Bronchial epithelial cell (primary cell): ENCODE measurements around the gene KLHL6. TPM values are rescaled to one million over a fixed set of nuclear protein-coding genes. Genes with fewer than 3 reads are reported as not detected.
"Not testable (repeated sequence)": the region's sequence is repeated elsewhere in the genome, so short reads cannot be mapped to it uniquely, and the experiment has no call there.

Experiments
- DNase-seq: peaks from one replicate; pipeline ENCODE4 v3.0.0-alpha.2; 2010; ENCODE audit warnings: low read depth
- FAIRE-seq: peaks from 2 replicates; lab custom pipeline; 2011; peaks lifted over from hg19 to GRCh38; lab: Jason Lieb, UNC
- H3K27me3 ChIP-seq: 2 replicates; pipeline ENCODE4 v1.5.1; 2011; ENCODE audit warnings: low read length; ENCODE audit not compliant: control insufficient read depth, insufficient read depth
- H3K36me3 ChIP-seq: 2 replicates; pipeline ENCODE4 v1.5.1; 2011; ENCODE audit warnings: low read length; ENCODE audit not compliant: control insufficient read depth, insufficient read depth
- H3K4me3 ChIP-seq: 2 replicates; pipeline ENCODE4 v1.5.1; 2011; ENCODE audit warnings: mild to moderate bottlenecking, low read depth, low read length, control low read depth
- CTCF ChIP-seq: IDR thresholded peaks from 2 replicates; pipeline ENCODE4 v1.5.1; 2011; ENCODE audit warnings: mild to moderate bottlenecking, moderate library complexity, low read length, control low read depth, inconsistent platforms; ENCODE audit not compliant: insufficient read depth, severe bottlenecking
- total RNA-seq: library from RNA; depleted of rRNA; stranded (reverse); fragments of >200 nt; gene quantifications from 2 replicates; pipeline ENCODE4 v1.2.1, GENCODE V29; 2014

The KLHL6 gene
- total RNA-seq, 1 donor from 2014 or later: under 0.01 TPM

- Histone ChIP-seq H3K4me3 (no peak overlapping the region), H3K36me3 (no peaks in the 10 kb centered on the region), H3K27me3 (no peaks in the 10 kb centered on the region)
- DNase-seq: no peak
- no peak for FAIRE-seq
- no peak for TF ChIP-seq CTCF
Observed at GRCh38 chr3:183529185-183529584, 26.3 kb downstream of the KLHL6 start.

- H3K4me3 ChIP-seq, DNase-seq, H3K27me3 ChIP-seq, H3K36me3 ChIP-seq, FAIRE-seq: not testable (repeated sequence)
Observed at GRCh38 chr3:183528758-183529157, 26.7 kb downstream of the KLHL6 start.

- no peak overlapping the region for H3K4me3 ChIP-seq
- no peaks in the 10 kb centered on the region for H3K36me3 ChIP-seq
- no peaks in the 10 kb centered on the region for H3K27me3 ChIP-seq
- no peak for DNase-seq
- TF ChIP-seq CTCF: no peak
- FAIRE-seq: no peak
Observed at GRCh38 chr3:183527428-183528379, 27.8 kb downstream of the KLHL6 start.

GRCh38 chr3:183526838-183527427, 28.6 kb downstream of the KLHL6 start:
- no peaks in the 10 kb centered on the region for H3K27me3 ChIP-seq
- DNase-seq: no peak
- H3K36me3 ChIP-seq: no peaks in the 10 kb centered on the region
- TF ChIP-seq CTCF: no peak
- no peak overlapping the region for H3K4me3 ChIP-seq
- FAIRE-seq: no peak

- H3K4me3 ChIP-seq: no peak overlapping the region
- H3K27me3 ChIP-seq: no peaks in the 10 kb centered on the region
- TF ChIP-seq CTCF: no peak
- FAIRE-seq (no peak), DNase-seq (no peak)
- H3K36me3 ChIP-seq: no peaks in the 10 kb centered on the region
Observed at GRCh38 chr3:183524476-183524875, 31.0 kb downstream of the KLHL6 start.

- FAIRE-seq, H3K36me3 ChIP-seq, H3K4me3 ChIP-seq, H3K27me3 ChIP-seq: not testable (repeated sequence)
- peak; percentile 22 for DNase-seq
Observed at GRCh38 chr3:183520741-183521556, 34.6 kb downstream of the KLHL6 start.

GRCh38 chr3:183520295-183520694, 35.2 kb downstream of the KLHL6 start:
- not testable (repeated sequence) for DNase-seq, H3K4me3 ChIP-seq, FAIRE-seq, H3K36me3 ChIP-seq, H3K27me3 ChIP-seq
